ENCODE results near the gene CXXC1.

Gene CXXC1

DNA sequence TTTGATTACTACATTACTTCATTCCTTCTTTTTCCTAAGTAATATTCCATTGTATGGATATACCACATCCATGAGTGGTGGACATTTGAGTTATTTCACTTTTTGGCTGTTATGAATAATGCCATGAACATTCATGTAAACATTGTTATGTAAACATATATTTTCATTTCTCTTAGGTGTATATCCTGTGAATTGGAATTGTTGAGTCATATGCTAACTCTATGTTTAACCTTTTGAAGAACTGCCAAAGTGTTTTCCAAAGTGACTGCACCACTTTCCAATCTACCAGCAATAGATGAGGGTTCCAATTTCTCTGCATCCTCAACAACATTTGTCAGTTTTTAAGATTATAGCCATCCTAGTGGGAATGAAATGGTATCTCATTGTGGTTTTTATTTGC is 42.7 kb upstream of the CXXC1 start:
- Histone ChIP-seq H3K79me2 (ENCODE audit: insufficient read depth, low read length) (no peaks in the 10 kb centered on the region), H4K20me1 (ENCODE audit: low read depth, low read length) (no peaks in the 10 kb centered on the region), H3K9me2 (replicated peaks; ENCODE audit: insufficient read depth, low read length) (no peaks in the 10 kb centered on the region), H3F3A (ENCODE audit: insufficient read depth) (no peaks in the 10 kb centered on the region), H3K36me3 (ENCODE audit: low read length) (0 out of 2 replicates have a peak, but pooled peaks cover 6% of the 10 kb centered on the region), H3K4me2 (ENCODE audit: low read depth, low read length, poor library complexity, severe bottlenecking) (no peak overlapping the region), H3K4me3 (ENCODE audit: insufficient read depth, low read length, poor library complexity, severe bottlenecking) (no peak overlapping the region), H3K9me3 (ENCODE audit: insufficient read depth, low read length) (peaks cover 4% of the 10 kb centered on the region; the same call in 1 of the 2 replicates), H3K27ac (ENCODE audit: low read depth, low read length) (no peak overlapping the region), H3K9ac (ENCODE audit: low read length) (no peak overlapping the region), H3K27me3 (ENCODE audit: low read length) (no peaks in the 10 kb centered on the region), H2AFZ (ENCODE audit: low read depth, low read length, severe bottlenecking) (no peak overlapping the region)
- TF ChIP-seq, protein P1, sequence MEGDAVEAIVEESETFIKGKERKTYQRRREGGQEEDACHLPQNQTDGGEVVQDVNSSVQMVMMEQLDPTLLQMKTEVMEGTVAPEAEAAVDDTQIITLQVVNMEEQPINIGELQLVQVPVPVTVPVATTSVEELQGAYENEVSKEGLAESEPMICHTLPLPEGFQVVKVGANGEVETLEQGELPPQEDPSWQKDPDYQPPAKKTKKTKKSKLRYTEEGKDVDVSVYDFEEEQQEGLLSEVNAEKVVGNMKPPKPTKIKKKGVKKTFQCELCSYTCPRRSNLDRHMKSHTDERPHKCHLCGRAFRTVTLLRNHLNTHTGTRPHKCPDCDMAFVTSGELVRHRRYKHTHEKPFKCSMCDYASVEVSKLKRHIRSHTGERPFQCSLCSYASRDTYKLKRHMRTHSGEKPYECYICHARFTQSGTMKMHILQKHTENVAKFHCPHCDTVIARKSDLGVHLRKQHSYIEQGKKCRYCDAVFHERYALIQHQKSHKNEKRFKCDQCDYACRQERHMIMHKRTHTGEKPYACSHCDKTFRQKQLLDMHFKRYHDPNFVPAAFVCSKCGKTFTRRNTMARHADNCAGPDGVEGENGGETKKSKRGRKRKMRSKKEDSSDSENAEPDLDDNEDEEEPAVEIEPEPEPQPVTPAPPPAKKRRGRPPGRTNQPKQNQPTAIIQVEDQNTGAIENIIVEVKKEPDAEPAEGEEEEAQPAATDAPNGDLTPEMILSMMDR (IDR thresholded peaks at IDR 0.05; ENCODE audit: insufficient read depth, low read length, poor library complexity, severe bottlenecking): no peak

DNA sequence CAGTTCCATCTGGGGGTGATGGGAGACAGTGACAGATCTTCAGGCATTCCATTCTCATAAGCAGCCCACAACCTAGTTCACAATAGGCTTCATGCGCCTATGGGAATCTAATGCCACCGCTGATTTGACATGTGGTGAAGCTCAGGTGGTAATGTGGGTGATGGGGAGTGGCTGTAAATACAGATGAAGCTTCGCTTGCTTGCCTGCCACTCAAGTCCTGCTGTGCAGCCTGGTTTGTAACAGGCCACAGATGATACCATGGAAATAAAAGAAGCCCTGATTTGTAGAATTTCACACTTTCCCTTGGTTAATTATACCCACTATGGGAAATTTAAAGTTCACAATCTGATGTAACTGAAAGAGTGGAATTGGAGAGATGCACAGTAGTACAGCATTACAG is 40.5 kb upstream of the CXXC1 start:
- no peak overlapping the region for H3K27ac ChIP-seq (ENCODE audit: low read depth, low read length)
- no peaks in the 10 kb centered on the region for H3K9me2 ChIP-seq (replicated peaks; ENCODE audit: insufficient read depth, low read length)
- 0 out of 2 replicates have a peak, but pooled peaks cover 6% of the 10 kb centered on the region for H3K36me3 ChIP-seq (ENCODE audit: low read length)
- peaks cover 4% of the 10 kb centered on the region; the same call in 1 of the 2 replicates for H3K9me3 ChIP-seq (ENCODE audit: insufficient read depth, low read length)
- no peaks in the 10 kb centered on the region for H4K20me1 ChIP-seq (ENCODE audit: low read depth, low read length)
- no peaks in the 10 kb centered on the region for H3F3A ChIP-seq (ENCODE audit: insufficient read depth)
- no peak overlapping the region for H3K4me3 ChIP-seq (ENCODE audit: insufficient read depth, low read length, poor library complexity, severe bottlenecking)
- no peaks in the 10 kb centered on the region for H3K27me3 ChIP-seq (ENCODE audit: low read length)
- H3K79me2 ChIP-seq (ENCODE audit: insufficient read depth, low read length): no peaks in the 10 kb centered on the region
- no peak overlapping the region for H3K4me2 ChIP-seq (ENCODE audit: low read depth, low read length, poor library complexity, severe bottlenecking)
- H2AFZ ChIP-seq (ENCODE audit: low read depth, low read length, severe bottlenecking): no peak overlapping the region
- H3K9ac ChIP-seq (ENCODE audit: low read length): no peak overlapping the region
- TF ChIP-seq EZH2phosphoT487 (conservative IDR thresholded peaks at IDR 0.05; ENCODE audit: low read length): no peak
- TF ChIP-seq, protein P1 (IDR thresholded peaks at IDR 0.05; ENCODE audit: insufficient read depth, low read length, poor library complexity, severe bottlenecking): no peak

DNA sequence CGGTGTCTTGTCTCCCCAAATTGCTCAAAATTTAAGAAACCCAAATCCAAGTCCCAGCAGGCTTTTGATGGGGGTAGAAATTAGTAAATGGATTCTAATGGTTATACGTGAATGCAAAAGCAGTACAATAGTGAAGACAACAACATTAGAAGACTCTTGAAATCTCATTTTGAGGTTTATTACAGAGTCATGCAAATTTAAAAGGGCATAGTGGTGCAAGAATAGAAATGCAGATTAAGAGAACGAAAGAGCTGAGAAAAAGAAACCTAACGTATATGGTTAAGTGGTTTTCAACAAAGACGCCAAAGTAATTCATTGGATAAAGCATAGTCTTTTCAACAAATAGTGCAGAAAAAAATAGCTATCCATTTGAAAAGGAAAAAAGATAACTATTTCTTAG is 33.2 kb upstream of the CXXC1 start:
- peak overlapping the region; percentile 17 for H2AFZ ChIP-seq (ENCODE audit: low read depth, low read length, severe bottlenecking)
- TF ChIP-seq, protein P1 (IDR thresholded peaks at IDR 0.05; ENCODE audit: insufficient read depth, low read length, poor library complexity, severe bottlenecking): no peak
- no peak overlapping the region for H3K27ac ChIP-seq (ENCODE audit: low read depth, low read length)
- H3K27me3 ChIP-seq (ENCODE audit: low read length): no peaks in the 10 kb centered on the region; the same call in 1 of the 2 replicates
- H3F3A ChIP-seq (ENCODE audit: insufficient read depth): peaks cover 8% of the 10 kb centered on the region
- H3K4me3 ChIP-seq (ENCODE audit: insufficient read depth, low read length, poor library complexity, severe bottlenecking): peak overlapping the region; percentile 3
- H3K79me2 ChIP-seq (ENCODE audit: insufficient read depth, low read length): no peaks in the 10 kb centered on the region
- H3K4me2 ChIP-seq (ENCODE audit: low read depth, low read length, poor library complexity, severe bottlenecking): peak overlapping the region; percentile 53
- H3K9ac ChIP-seq (ENCODE audit: low read length): no peak overlapping the region
- H4K20me1 ChIP-seq (ENCODE audit: low read depth, low read length): no peaks in the 10 kb centered on the region
- no peaks in the 10 kb centered on the region for H3K9me3 ChIP-seq (ENCODE audit: insufficient read depth, low read length)
- H3K9me2 ChIP-seq (replicated peaks; ENCODE audit: insufficient read depth, low read length): no peaks in the 10 kb centered on the region
- no peaks in the 10 kb centered on the region for H3K36me3 ChIP-seq (ENCODE audit: low read length)

All from SU-DHL-6 (cell line).